GM23338 (cell line): ENCODE results near the gene DOCK11. TPM values are rescaled to one million over a fixed set of nuclear protein-coding genes. Genes with fewer than 3 reads are reported as not detected.

ENCODE experiments used
- ATAC-seq: fragments of 200-7000 bp; cut with Tn5 transposase; 3 replicates; pipeline ENCODE4 v1.9.1; 2020
- DNase-seq: peaks from one replicate; pipeline ENCODE4 v3.0.0-alpha.2; 2015; ENCODE audit warnings: low spot score
- H2AFZ ChIP-seq: fragments of 200-600 bp; sonication (generic); 2 replicates; pipeline ENCODE4 v1.8.0; 2016; ENCODE audit warnings: antibody characterized with exemption, mild to moderate bottlenecking, moderate library complexity
- H3F3A ChIP-seq: fragments of 200-600 bp; sonication (generic); replicated peaks from 2 replicates; pipeline ENCODE4 v1.8.0; 2017; ENCODE audit warnings: antibody characterized with exemption, mixed run types, low read depth
- H3K27ac ChIP-seq: fragments of 200-600 bp; sonication (generic); 2 replicates; pipeline ENCODE4 v1.6.1; 2016; ENCODE audit warnings: low read depth
- H3K27me3 ChIP-seq: fragments of 200-600 bp; sonication (generic); 2 replicates; pipeline ENCODE4 v1.8.0; 2016; ENCODE audit warnings: mild to moderate bottlenecking, mixed run types, moderate library complexity; ENCODE audit not compliant: insufficient read depth
- H3K36me3 ChIP-seq: fragments of 200-600 bp; sonication (generic); 2 replicates; pipeline ENCODE4 v1.8.0; 2016; ENCODE audit warnings: mild to moderate bottlenecking; ENCODE audit not compliant: insufficient read depth
- H3K4me1 ChIP-seq: fragments of 200-600 bp; sonication (generic); 2 replicates; pipeline ENCODE4 v1.8.0; 2016; ENCODE audit warnings: mild to moderate bottlenecking, moderate library complexity; ENCODE audit not compliant: insufficient read depth
- H3K4me2 ChIP-seq: fragments of 200-600 bp; sonication (generic); 2 replicates; pipeline ENCODE4 v1.7.1; 2017; ENCODE audit warnings: mixed run types
- H3K4me3 ChIP-seq: fragments of 200-600 bp; sonication (generic); 2 replicates; pipeline ENCODE4 v1.6.1; 2016; ENCODE audit warnings: mixed run types
- H3K79me2 ChIP-seq: fragments of 200-600 bp; sonication (generic); replicated peaks from 2 replicates; pipeline ENCODE4 v1.8.0; 2017; ENCODE audit warnings: mild to moderate bottlenecking; ENCODE audit not compliant: insufficient read depth
- H3K9me2 ChIP-seq: fragments of 200-600 bp; sonication (generic); 2 replicates; pipeline ENCODE4 v1.8.0; 2017; ENCODE audit not compliant: insufficient read depth
- H4K20me1 ChIP-seq: fragments of 200-600 bp; sonication (generic); replicated peaks from 2 replicates; pipeline ENCODE4 v1.8.0; 2017; ENCODE audit warnings: mild to moderate bottlenecking; ENCODE audit not compliant: insufficient read depth
- H3K27ac Mint-ChIP-seq: 2 replicates; pipeline ENCODE4 v1.8.0; 2020; ENCODE audit warnings: inconsistent platforms, mild to moderate bottlenecking, moderate library complexity, mixed read lengths
- H3K27me3 Mint-ChIP-seq: 3 replicates; pipeline ENCODE4 v1.8.0; 2022; ENCODE audit warnings: low read depth, mild to moderate bottlenecking, moderate library complexity, mixed read lengths, inconsistent platforms; ENCODE audit not compliant: insufficient read depth, poor library complexity
- H3K36me3 Mint-ChIP-seq: 3 replicates; pipeline ENCODE4 v1.8.0; 2021; ENCODE audit warnings: low read depth, mild to moderate bottlenecking, inconsistent platforms, moderate library complexity, mixed read lengths
- H3K4me1 Mint-ChIP-seq: 3 replicates; pipeline ENCODE4 v1.8.0; 2020; ENCODE audit warnings: mild to moderate bottlenecking, inconsistent platforms, mixed read lengths
- H3K4me3 Mint-ChIP-seq: 3 replicates; pipeline ENCODE4 v1.8.0; 2021; ENCODE audit warnings: moderate library complexity, mild to moderate bottlenecking, inconsistent platforms, mixed read lengths
- H3K9me3 Mint-ChIP-seq: 3 replicates; pipeline ENCODE4 v1.8.0; 2020; ENCODE audit warnings: moderate library complexity, mild to moderate bottlenecking, inconsistent platforms, mixed read lengths
- CTCF ChIP-seq, 2 experiments: fragments of 200-600 bp in 1 of 2; sonication (generic) in 1 of 2; conservative IDR thresholded peaks; 2 replicates each; pipeline versions ENCODE4 v1.5.1 to v1.6.1; 2016 to 2017; ENCODE audit warnings: antibody characterized with exemption in 2 of 2, low read depth in 2 of 2, mild to moderate bottlenecking in 2 of 2, moderate library complexity in 1 of 2
- ETS1 ChIP-seq: IDR thresholded peaks from 2 replicates; pipeline ENCODE4 v1.6.1; 2016; ENCODE audit warnings: antibody characterized with exemption
- NANOG ChIP-seq: IDR thresholded peaks from 2 replicates; pipeline ENCODE4 v1.6.1; 2016; ENCODE audit warnings: antibody characterized with exemption, borderline replicate concordance
- POLR2AphosphoS5 ChIP-seq: IDR thresholded peaks from 2 replicates; pipeline ENCODE4 v1.6.1; 2016; ENCODE audit warnings: antibody characterized with exemption, low read depth
- STAT1 ChIP-seq: IDR thresholded peaks from one replicate; pipeline ENCODE4 v1.6.1; 2016; ENCODE audit warnings: antibody characterized with exemption; ENCODE audit not compliant: unreplicated experiment
- ZNF114 ChIP-seq: fragments of 250-450 bp; sonication (Bioruptor Pico); IDR thresholded peaks from 2 replicates; pipeline ENCODE4 v1.5.0; 2020; ENCODE audit warnings: mild to moderate bottlenecking, moderate library complexity
- ZNF331 ChIP-seq: fragments of 250-450 bp; sonication (Bioruptor Pico); IDR thresholded peaks from 2 replicates; pipeline ENCODE4 v1.5.0; 2020; ENCODE audit warnings: low read depth, mild to moderate bottlenecking, moderate library complexity
- ZNF462 ChIP-seq: fragments of 250-450 bp; sonication (Bioruptor Pico); IDR thresholded peaks from 2 replicates; pipeline ENCODE4 v1.5.0; 2020; ENCODE audit warnings: mild to moderate bottlenecking, moderate library complexity
- polyA plus RNA-seq: library from polyadenylated mRNA; unstranded; fragments of >200 nt; fragmentation: Nextera tagmentation; extraction: Ambion mirVana; gene quantifications from 2 replicates; pipeline ENCODE4 v1.2.1, GENCODE V29; 2016
- total RNA-seq: library from RNA; depleted of rRNA; stranded (reverse); fragments of >200 nt; shearing (Covaris generic); gene quantifications from 2 replicates; pipeline ENCODE4 v1.2.3, GENCODE V29; 2014

DOCK11 gene
- total and polyA plus RNA-seq, 2 experiments from 2014 or later, result 6.0 to 12.3 TPM

DNA sequence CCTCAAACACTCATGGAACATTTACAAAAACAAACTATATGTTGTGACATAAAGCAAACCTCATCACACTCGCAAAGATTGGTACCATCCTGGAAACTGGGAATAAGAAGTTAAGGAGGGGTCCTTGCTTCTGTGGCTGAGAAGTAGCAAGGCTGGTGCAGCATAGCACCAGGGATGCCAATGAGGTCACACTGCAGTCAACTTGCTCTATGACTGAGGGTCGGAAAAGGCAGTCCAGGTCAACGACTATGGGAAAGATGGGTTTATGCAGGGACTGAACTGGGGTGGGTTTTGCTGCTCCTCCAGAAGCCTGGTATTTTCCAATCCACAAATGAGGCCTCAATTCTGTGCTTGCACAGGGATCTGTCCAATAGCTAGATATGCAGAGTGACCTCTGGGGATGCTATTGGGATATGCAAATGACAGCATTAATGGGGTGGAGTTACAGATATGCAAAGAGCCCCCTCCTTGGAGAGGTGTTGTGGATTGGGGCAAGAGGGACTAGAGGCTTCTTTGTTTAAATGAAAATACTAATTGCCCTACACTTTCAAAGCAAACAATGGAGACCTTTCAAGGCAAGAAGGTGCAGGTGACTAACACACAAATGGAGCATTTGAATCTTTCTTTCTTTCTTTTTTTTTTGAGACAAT lies 224.6 kb downstream of the DOCK11 start:
- Mint-ChIP-seq H3K27me3 (peaks cover 6% of the 10 kb centered on the region), H3K27ac (no peak overlapping the region), H3K4me1 (peaks cover 24% of the 10 kb centered on the region), H3K9me3 (peaks cover 6% of the 10 kb centered on the region; the same call in 2 of the 3 replicates), H3K36me3 (no peaks in the 10 kb centered on the region; the same call in 2 of the 3 replicates), H3K4me3 (no peak overlapping the region)
- no peak for TF ChIP-seq POLR2AphosphoS5
- TF ChIP-seq ETS1, result no peak
- TF ChIP-seq NANOG, result no peak
- no peak for TF ChIP-seq ZNF114 (CRISPR knock-in tag)
- TF ChIP-seq ZNF331 (CRISPR knock-in tag), result no peak
- no peak for TF ChIP-seq STAT1
- no peaks in the 10 kb centered on the region for H3F3A ChIP-seq
- H3K4me3 ChIP-seq, result no peak overlapping the region
- ATAC-seq (no peak), DNase-seq (peak; percentile 5)
- H3K4me1 ChIP-seq, result peaks cover 6% of the 10 kb centered on the region; the same call in 1 of the 2 replicates
- H3K4me2 ChIP-seq, result no peak overlapping the region
- no peaks in the 10 kb centered on the region for H3K9me2 ChIP-seq
- H4K20me1 ChIP-seq, result no peaks in the 10 kb centered on the region
- no peaks in the 10 kb centered on the region for H3K27me3 ChIP-seq
- no peak overlapping the region for H3K27ac ChIP-seq
- H3K36me3 ChIP-seq, result no peaks in the 10 kb centered on the region
- no peak overlapping the region for H2AFZ ChIP-seq
- H3K79me2 ChIP-seq, result no peaks in the 10 kb centered on the region

- no peaks in the 10 kb centered on the region for H3K79me2 ChIP-seq
- H3K27ac ChIP-seq, result no peak overlapping the region
- H3K27me3 Mint-ChIP-seq, result peaks cover 12% of the 10 kb centered on the region
- peaks cover 33% of the 10 kb centered on the region for H3K4me1 Mint-ChIP-seq
- ATAC-seq (no peak), DNase-seq (no peak)
- no peaks in the 10 kb centered on the region for H3K36me3 ChIP-seq
- peaks cover 6% of the 10 kb centered on the region for H3K27me3 ChIP-seq
- H2AFZ ChIP-seq, result no peak overlapping the region
- peaks cover 3% of the 10 kb centered on the region; the same call in 2 of the 3 replicates for H3K9me3 Mint-ChIP-seq
- H3K4me2 ChIP-seq, result no peak overlapping the region
- H3K4me1 ChIP-seq, result peaks cover 8% of the 10 kb centered on the region; the same call in 1 of the 2 replicates
- no peaks in the 10 kb centered on the region for H3K9me2 ChIP-seq
- H3K4me3 ChIP-seq, result no peak overlapping the region
- H3F3A ChIP-seq, result no peaks in the 10 kb centered on the region
- peaks cover 4% of the 10 kb centered on the region for H3K36me3 Mint-ChIP-seq
- TF ChIP-seq ZNF462, result no peak
- no peak for TF ChIP-seq ZNF331 (CRISPR knock-in tag)
- TF ChIP-seq ZNF114 (CRISPR knock-in tag), result no peak
- TF ChIP-seq CTCF (conservative IDR thresholded peaks at IDR 0.05; ENCODE audit: low read depth in 2 of 2), result no peak
- TF ChIP-seq STAT1, result no peak
- TF ChIP-seq POLR2AphosphoS5, result no peak
- H3K4me3 Mint-ChIP-seq, result no peak overlapping the region
- H3K27ac Mint-ChIP-seq, result no peak overlapping the region
- H4K20me1 ChIP-seq, result no peaks in the 10 kb centered on the region
Observed at GRCh38 chrX:118723376-118723775, 227.8 kb downstream of the DOCK11 start.
